Testis (tissue), 3 donors: ENCODE data around the gene TMEM101. TPM values are rescaled to one million over a fixed set of nuclear protein-coding genes. Genes with fewer than 3 reads are reported as not detected.

ENCODE experiments used
- DNase-seq: peaks from one replicate; pipeline ENCODE4 v3.0.0-alpha.2; 2019
- H3K27ac ChIP-seq, 2 donors: fragments of 200-600 bp; sonication (generic); one replicate each; pipeline ENCODE4 v1.5.1; 2019
- H3K27me3 ChIP-seq: fragments of 200-600 bp; sonication (generic); one replicate; pipeline ENCODE4 v1.5.1; 2019
- H3K36me3 ChIP-seq: fragments of 200-600 bp; sonication (generic); one replicate; pipeline ENCODE4 v1.5.1; 2017; ENCODE audit warnings: low read depth; ENCODE audit errors: missing control alignments
- H3K4me1 ChIP-seq: fragments of 200-600 bp; sonication (generic); one replicate; pipeline ENCODE4 v1.5.1; 2019
- H3K4me3 ChIP-seq, 2 donors: fragments of 200-600 bp; sonication (generic); one replicate each; pipeline ENCODE4 v1.5.1; 2017 to 2019
- H3K9me3 ChIP-seq: fragments of 200-600 bp; sonication (generic); one replicate; pipeline ENCODE4 v1.5.1; 2017
- POLR2A ChIP-seq: fragments of 450-650 bp; IDR thresholded peaks from one replicate; pipeline ENCODE4 v1.6.1; 2017; ENCODE audit warnings: antibody characterized with exemption, mild to moderate bottlenecking, moderate library complexity
- WGBS, 2 donors: methylation state at CpG; one replicate each; pipeline ENCODE4 v1.1.5; 2018; 5-methylcytosine and 5-hydroxymethylcytosine counted together
- intact Hi-C: fragments of 100-400 bp; cut with DNase I; formaldehyde crosslinking; loops from one replicate; pipeline ENCODE4 v1.15.1; 2023; ENCODE audit warnings: low total_unique reads
- polyA plus RNA-seq: library from polyadenylated mRNA; stranded (reverse); fragments of 350-450 nt; fragmentation: Illumina TruSeq; extraction: RNeasy Lipid Tissue Mini Kit (QIAGEN cat#74804); gene quantifications from one replicate; pipeline ENCODE4 v1.2.3, GENCODE V29; 2014; ENCODE audit warnings: low read depth, low replicate concordance; ENCODE audit not compliant: insufficient read depth
- total RNA-seq, 2 donors: library from RNA; depleted of rRNA; stranded (reverse); fragments of >200 nt; gene quantifications; one replicate each; pipeline ENCODE4 v1.2.3, GENCODE V29; 2016
- TF ChIP-seq, protein P1 (sequence below), 3 experiments: fragments of 450-650 bp in 2 of 3; fragments of 200-600 bp in 1 of 3; sonication (generic) in 1 of 3; IDR thresholded peaks; one replicate each; pipeline ENCODE4 v1.5.1; 2016 to 2019; ENCODE audit warnings: antibody characterized with exemption in 3 of 3, mild to moderate bottlenecking in 2 of 3, moderate library complexity in 1 of 3

Gene TMEM101
- total and polyA plus RNA-seq, 3 donors from 2014 or later = 38.4 to 63.3 (median 51.1) TPM

DNA sequence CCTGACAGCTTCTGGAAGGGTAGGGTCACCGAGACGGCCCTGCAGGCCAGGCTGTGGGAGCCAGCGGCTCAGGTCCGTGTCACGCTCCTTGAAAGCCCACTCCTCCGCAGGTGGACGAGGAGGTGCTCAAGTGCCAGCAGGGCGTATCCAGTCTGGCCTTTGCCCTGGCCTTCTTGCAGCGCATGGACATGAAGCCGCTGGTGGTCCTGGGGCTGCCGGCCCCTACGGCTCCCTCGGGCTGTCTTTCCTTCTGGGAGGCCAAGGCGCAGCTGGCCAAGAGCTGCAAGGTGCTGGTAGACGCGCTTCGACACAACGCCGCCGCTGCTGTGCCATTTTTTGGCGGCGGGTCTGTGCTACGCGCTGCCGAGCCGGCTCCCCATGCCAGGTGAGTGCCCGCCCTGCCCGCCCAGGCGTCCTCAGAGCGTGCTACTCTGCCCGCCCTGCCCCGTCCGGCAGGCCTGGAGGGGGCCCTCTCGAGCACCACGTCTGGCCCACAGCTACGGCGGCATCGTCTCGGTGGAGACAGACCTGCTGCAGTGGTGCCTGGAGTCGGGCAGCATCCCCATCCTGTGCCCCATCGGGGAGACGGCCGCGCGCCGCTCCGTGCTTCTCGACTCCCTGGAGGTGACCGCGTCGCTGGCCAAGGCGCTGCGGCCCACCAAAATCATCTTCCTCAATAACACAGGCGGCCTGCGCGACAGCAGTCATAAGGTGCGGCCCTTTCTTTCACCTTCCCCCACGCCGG, 9.1 kb downstream of the TMEM101 start:
- Histone ChIP-seq H3K4me3 (peak overlapping the region; percentile 55 to 68), H3K4me1 (peaks cover 31% of the 10 kb centered on the region), H3K27me3 (no peaks in the 10 kb centered on the region), H3K36me3 (no peaks in the 10 kb centered on the region), H3K27ac (no peak overlapping the region), H3K9me3 (no peaks in the 10 kb centered on the region)
- WGBS, 2 donors = 0 to 12% methylated on average over 4 to 35 of the region's 59 CpGs
- peak; percentile 57 for DNase-seq
- intact Hi-C loops = no loop called here
- TF ChIP-seq POLR2A = no peak
- TF ChIP-seq, protein P1, sequence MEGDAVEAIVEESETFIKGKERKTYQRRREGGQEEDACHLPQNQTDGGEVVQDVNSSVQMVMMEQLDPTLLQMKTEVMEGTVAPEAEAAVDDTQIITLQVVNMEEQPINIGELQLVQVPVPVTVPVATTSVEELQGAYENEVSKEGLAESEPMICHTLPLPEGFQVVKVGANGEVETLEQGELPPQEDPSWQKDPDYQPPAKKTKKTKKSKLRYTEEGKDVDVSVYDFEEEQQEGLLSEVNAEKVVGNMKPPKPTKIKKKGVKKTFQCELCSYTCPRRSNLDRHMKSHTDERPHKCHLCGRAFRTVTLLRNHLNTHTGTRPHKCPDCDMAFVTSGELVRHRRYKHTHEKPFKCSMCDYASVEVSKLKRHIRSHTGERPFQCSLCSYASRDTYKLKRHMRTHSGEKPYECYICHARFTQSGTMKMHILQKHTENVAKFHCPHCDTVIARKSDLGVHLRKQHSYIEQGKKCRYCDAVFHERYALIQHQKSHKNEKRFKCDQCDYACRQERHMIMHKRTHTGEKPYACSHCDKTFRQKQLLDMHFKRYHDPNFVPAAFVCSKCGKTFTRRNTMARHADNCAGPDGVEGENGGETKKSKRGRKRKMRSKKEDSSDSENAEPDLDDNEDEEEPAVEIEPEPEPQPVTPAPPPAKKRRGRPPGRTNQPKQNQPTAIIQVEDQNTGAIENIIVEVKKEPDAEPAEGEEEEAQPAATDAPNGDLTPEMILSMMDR (IDR thresholded peaks at IDR 0.05) = no peak

DNA sequence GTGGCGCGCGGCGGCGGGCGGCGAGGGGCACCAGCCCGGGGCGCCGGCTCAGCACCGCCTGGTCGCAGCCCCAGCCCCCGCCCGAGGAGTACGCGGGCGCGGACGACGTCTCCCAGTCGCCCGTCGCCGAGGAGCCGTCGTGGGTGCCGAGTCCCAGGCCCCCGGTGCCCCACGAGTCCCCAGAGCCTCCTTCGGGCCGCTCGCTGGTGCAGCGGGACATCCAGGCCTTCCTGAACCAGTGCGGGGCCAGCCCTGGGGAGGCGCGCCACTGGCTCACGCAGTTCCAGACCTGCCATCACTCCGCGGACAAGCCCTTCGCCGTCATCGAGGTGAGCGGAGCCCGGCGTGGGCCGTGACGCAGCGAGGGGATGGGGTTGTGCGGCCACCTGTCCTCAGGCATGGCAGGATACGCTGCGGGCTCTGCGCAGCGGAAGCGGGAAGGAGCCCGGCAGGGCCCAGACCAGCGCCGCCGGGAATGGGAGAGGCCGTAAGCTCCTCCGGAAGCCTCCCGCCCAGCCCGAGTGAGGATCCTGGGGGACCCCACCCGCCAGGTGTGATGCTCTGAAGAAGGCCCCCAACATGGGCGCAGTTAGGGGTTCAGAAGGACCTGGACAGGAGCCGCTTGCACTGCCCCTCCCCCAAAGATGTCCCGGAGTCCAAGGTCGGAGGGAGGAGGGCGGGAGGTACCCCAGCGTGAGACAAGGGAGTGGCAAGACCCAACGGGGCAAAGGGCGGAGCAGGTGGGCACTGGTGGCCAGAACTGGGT, 9.8 kb downstream of the TMEM101 start:
- Histone ChIP-seq H3K27ac (no peak overlapping the region), H3K36me3 (no peaks in the 10 kb centered on the region), H3K9me3 (no peaks in the 10 kb centered on the region), H3K27me3 (no peaks in the 10 kb centered on the region), H3K4me1 (peaks cover 31% of the 10 kb centered on the region), H3K4me3 (peak overlapping the region; percentile 4 to 68)
- TF ChIP-seq POLR2A = no peak
- TF ChIP-seq, protein P1 (IDR thresholded peaks at IDR 0.05) = no peak
- DNase-seq = no peak
- intact Hi-C loops = no loop called here
- WGBS, 2 donors = 0 to 4% methylated on average over 1 to 33 of the region's 71 CpGs

DNA sequence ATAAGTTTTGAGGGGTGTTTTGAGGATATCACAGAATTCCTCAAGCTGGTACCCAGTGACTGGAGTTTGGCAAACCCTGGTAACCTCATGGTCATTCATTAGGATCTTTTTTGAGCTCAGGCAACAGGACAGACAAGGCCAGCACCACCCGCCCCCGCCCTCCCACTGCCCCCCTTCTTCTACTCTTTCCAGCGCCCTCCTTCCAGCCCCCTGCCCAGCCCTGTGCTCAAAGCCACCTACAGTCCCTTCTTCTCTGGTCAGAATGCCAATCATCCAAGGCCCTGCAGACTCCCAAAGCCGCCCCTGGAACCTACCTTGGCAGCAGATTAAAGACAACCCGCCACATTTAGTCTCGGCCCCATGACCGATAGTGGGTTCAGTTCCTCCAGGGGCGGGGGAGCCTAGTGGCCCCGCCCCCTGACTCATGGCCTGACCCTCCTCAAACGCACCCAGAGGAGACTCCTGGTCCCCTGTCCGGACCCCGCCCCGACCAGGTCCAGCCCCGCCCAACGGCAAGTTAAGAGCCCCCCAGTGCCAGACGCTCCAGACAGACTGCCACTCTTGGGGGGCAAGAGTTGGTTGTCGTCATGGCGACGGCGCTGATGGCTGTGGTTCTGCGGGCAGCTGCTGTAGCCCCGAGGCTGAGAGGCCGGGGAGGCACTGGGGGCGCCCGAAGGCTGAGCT, 10.5 kb downstream of the TMEM101 start, which contains the start of gene NAGS:
NAGS (plus strand) TSS at position 546 of the 684 bp plus-strand sequence; CDS start at position 588, 42 bp downstream.
- H3K27me3 ChIP-seq = no peaks in the 10 kb centered on the region
- 12 to 17% methylated on average over 5 to 24 of the region's 25 CpGs for WGBS, 2 donors
- TF ChIP-seq, protein P1 (IDR thresholded peaks at IDR 0.05) = no peak
- no peaks in the 10 kb centered on the region for H3K9me3 ChIP-seq
- H3K27ac ChIP-seq = no peak within 1 kb of the TSS
- DNase-seq = no peak
- intact Hi-C loops = no loop called here
- H3K4me3 ChIP-seq = peak within 1 kb of the TSS; percentile 4 to 68
- no peaks in the 10 kb centered on the region for H3K36me3 ChIP-seq
- peaks cover 31% of the 10 kb centered on the region for H3K4me1 ChIP-seq

DNA sequence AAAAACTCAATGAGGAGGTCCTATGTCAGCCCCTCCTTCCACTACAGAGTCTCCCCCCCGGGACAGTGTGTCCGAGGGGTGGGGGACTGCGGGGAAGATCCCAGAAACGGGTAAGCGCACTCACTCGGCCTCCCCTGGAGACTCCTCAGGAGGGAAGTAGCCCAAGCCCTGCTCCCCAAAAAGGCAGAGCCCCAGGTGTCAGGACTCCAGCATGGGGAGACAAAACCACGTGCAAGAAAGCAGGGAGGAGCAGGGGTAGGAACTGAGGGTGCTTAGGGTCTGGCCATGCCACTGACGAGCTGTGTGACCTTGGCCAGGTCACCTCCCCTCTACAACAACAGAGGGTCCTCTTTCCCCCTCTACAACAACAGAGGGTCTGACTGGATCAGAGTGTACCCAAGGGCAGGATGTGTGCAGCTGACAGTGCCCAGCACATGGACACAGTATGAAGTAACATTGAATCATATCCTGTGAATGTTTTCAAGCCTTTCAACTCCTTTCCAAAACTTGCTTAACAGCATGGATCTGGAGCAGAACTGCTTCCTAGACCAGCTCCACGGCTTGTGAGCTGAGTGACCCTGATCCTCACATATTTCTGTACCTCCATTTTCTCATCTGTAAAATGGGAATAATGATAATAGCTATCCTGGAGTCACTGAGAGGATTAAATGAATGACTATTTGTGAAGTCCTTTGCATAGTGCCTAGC, 12.5 kb downstream of the TMEM101 start:
- TF ChIP-seq POLR2A = no peak
- TF ChIP-seq, protein P1 (IDR thresholded peaks at IDR 0.05) = no peak
- DNase-seq = no peak
- Histone ChIP-seq H3K4me1 (peaks cover 21% of the 10 kb centered on the region), H3K4me3 (no peak overlapping the region), H3K36me3 (no peaks in the 10 kb centered on the region), H3K27ac (no peak overlapping the region), H3K27me3 (no peaks in the 10 kb centered on the region), H3K9me3 (no peaks in the 10 kb centered on the region)
- intact Hi-C loops = no loop called here
- 57 to 60% methylated on average over 8 to 9 of the region's 9 CpGs for WGBS, 2 donors
